ENCODE results near the gene MAP3K5. TPM values are rescaled to one million over a fixed set of nuclear protein-coding genes. Genes with fewer than 3 reads are reported as not detected.
"Not testable (repeated sequence)": the region's sequence is repeated elsewhere in the genome, so short reads cannot be mapped to it uniquely, and the experiment has no call there.

MAP3K5 gene
- total RNA-seq, 1 donor from 2014 or later: 4.5 TPM

- no peak for DNase-seq (ENCODE audit: extremely low read depth, low read depth, low spot score)
Observed at GRCh38 chr6:136696238-136696637, 96.0 kb downstream of the MAP3K5 start.

DNA sequence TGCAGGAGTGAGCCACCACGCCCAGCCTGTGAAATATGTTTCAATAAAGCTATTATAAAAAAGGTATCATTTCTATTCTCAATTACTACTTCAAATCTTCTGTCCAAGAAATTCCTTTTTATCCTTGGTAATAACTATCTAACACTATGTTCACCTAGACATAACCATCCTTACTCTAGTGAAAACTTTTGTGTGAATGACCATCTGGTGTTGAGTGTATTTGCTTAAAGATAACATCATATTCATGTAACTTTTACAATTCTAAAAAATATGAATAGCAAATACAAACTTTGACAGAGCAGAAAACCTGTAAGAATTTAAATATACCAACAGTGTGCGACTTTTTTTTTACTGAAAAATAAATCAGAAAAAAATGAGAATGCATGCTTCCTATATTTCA lies 96.9 kb downstream of the MAP3K5 start:
- DNase-seq (ENCODE audit: extremely low read depth, low read depth, low spot score): no peak

- no peak for DNase-seq (ENCODE audit: extremely low read depth, low read depth, low spot score)
Observed at GRCh38 chr6:136693090-136693489, 99.2 kb downstream of the MAP3K5 start.

GRCh38 chr6:136687894-136688293 lies 104.4 kb downstream of the MAP3K5 start:
- not testable (repeated sequence) for DNase-seq (ENCODE audit: extremely low read depth, low read depth, low spot score)

DNA sequence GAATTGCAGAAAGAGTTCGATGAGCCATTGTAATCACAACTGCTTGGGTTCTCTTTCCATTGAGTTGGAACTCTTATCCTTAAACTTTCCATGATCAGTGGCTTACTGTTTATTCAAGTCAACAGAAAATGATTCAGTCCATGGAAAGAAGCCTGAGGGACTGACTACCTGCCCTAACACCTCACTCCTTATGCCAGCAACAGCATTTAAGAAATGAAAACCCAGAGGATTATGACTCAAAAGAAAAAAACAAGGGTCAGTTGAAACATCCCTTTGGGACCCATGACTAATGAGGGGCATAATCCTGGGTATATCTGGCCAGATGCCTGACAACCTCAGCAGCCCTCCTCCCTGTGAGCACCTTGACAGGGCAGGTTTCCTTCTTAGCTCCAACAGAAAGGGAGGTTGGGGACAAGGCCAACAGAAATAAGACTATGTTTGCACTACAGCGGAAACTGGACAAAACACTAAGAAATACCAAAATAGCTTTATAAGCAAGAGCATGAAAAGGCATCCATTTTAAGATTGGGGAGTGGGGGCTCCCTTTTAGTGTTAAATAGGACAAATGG lies 106.7 kb downstream of the MAP3K5 start:
- no peak for DNase-seq (ENCODE audit: extremely low read depth, low read depth, low spot score)

- no peak for DNase-seq (ENCODE audit: extremely low read depth, low read depth, low spot score)
Observed at GRCh38 chr6:136684466-136684865, 107.8 kb downstream of the MAP3K5 start.

DNA sequence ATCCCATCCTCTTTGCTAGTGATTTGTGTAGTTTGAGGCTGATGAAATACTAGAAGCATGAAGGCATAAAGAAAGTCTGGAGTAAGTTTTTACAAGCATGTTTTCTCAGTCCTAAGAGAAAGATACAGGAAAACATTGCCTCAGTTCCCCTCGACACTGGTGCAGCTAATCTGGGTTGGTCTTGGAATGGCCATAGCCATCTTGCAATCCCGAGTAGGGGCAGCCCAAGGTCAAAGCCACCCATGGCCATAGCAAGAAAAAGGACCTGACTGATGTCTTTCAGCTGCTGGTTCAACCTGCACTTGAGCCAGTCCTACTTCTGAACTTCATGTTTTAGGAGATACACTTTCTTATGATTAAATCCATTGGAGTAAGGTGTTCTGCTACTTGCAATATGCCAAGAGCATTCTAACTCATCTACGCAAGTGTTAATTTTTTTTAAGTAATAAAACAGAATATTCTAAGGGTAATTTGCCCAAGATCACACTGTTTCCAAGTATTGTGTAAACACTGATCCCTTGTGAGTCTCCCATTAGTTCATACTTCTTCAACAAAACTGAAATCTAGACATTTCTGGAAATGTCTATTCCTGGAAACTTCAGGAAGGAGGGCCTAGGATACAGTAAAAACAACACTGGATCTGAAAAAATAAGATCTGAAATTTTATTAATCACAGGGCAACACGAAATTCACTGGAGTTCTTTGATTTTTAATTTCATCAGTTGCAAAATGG lies 108.9 kb downstream of the MAP3K5 start:
- no peak for DNase-seq (ENCODE audit: extremely low read depth, low read depth, low spot score)

- no peak for DNase-seq (ENCODE audit: extremely low read depth, low read depth, low spot score)
Observed at GRCh38 chr6:136682292-136682691, 110.0 kb downstream of the MAP3K5 start.

- no peak for DNase-seq (ENCODE audit: extremely low read depth, low read depth, low spot score)
Observed at GRCh38 chr6:136677822-136678221, 114.5 kb downstream of the MAP3K5 start.

GRCh38 chr6:136677344-136677743 lies 114.9 kb downstream of the MAP3K5 start:
- DNase-seq (ENCODE audit: extremely low read depth, low read depth, low spot score): no peak

DNA sequence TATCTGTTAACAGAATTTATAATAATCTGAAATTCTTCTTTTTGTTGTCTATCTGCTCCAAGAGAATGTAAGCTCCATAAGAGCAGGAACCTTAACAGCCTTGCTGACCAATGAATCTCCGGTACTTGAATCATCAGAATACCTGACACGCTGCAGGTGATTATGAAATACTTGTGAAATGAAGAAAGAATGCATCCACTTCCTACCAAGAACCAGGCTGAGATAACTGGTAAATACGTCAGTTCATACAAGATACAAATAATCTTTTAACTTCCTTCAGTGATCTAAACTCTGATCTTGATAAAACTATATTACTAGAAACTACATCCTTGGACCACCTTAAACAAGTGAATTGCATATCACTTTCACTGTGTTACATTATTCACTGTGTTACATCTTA lies 116.2 kb downstream of the MAP3K5 start:
- no peak for DNase-seq (ENCODE audit: extremely low read depth, low read depth, low spot score)

GRCh38 chr6:136673571-136673970 lies 118.7 kb downstream of the MAP3K5 start:
- no peak for DNase-seq (ENCODE audit: extremely low read depth, low read depth, low spot score)

DNA sequence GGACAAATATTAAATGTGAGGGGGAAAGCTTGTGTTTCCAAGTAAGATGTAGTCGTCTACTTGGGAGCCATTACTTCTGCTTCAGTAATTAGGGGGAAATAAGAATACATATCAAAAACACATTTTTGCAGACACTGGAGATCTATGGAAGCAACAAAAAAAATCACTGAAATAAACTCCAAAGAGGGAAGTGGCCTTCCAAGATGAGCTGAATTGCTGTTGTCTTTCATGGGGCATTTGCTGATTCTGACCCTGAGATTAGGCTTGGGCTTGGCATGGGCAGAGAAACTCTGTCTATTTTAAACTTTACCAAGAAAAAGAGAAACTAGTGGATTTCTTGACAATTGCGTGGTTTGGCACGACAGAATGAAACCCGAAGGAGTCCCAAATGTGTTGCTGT lies 120.1 kb downstream of the MAP3K5 start:
- DNase-seq (ENCODE audit: extremely low read depth, low read depth, low spot score): no peak

DNA sequence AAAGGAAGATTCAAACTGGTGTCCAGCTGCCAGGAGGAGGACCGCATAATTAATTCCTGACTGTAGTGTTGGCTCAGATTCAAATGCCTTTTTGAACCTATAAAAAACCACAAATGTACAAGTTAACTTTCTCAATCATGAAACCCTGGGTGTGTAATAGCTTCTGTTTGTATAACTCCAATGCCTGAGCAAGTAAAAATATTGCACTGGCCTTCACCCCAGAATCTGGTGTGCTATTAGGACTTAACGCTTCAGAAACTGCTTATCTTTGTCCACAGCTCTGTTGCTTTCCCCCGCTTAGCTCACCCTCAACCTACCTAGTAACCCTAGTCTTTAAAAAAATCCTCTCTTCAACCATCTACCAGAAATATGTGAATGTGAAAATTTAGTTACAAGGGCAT lies 123.0 kb downstream of the MAP3K5 start:
- DNase-seq (ENCODE audit: extremely low read depth, low read depth, low spot score): no peak

DNA sequence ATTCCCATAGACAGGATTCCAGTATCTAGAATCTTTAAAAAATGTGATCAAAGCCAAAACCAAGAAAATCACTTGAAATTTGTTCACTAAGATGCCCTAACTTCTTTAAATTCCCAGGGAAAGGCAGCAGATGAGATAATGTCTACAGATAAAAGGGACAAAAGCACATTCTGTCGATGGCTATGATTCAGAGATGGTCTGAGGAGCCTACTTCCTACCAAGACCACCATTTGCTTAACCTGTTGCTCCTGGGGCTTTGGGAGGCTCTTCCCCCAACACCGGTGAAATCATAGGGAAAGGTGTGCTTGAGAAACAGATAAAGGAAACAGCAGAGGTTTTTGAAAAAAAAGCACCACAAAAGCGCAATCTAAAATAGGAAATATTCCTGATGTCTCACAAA lies 123.7 kb downstream of the MAP3K5 start:
- DNase-seq (ENCODE audit: extremely low read depth, low read depth, low spot score): no peak

DNA sequence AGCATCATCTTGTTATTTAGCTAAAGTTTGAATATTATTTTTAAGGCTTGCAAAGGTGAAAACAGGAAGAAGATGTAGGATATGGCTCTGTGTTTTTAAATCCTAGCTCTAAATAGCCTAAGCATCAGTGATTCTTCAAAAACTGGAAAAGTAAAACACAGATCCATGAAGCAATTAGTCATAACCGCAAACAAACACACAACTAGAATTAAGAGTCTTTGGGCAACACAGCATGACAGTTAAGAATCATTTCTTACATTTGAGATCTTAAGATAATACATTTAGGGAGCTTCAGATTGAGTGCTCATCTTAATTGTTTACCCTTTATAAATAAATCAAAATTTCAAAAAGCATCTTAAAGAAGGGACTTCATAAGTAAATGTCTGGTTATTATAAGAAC lies 126.2 kb downstream of the MAP3K5 start:
- DNase-seq (ENCODE audit: extremely low read depth, low read depth, low spot score): no peak

DNA sequence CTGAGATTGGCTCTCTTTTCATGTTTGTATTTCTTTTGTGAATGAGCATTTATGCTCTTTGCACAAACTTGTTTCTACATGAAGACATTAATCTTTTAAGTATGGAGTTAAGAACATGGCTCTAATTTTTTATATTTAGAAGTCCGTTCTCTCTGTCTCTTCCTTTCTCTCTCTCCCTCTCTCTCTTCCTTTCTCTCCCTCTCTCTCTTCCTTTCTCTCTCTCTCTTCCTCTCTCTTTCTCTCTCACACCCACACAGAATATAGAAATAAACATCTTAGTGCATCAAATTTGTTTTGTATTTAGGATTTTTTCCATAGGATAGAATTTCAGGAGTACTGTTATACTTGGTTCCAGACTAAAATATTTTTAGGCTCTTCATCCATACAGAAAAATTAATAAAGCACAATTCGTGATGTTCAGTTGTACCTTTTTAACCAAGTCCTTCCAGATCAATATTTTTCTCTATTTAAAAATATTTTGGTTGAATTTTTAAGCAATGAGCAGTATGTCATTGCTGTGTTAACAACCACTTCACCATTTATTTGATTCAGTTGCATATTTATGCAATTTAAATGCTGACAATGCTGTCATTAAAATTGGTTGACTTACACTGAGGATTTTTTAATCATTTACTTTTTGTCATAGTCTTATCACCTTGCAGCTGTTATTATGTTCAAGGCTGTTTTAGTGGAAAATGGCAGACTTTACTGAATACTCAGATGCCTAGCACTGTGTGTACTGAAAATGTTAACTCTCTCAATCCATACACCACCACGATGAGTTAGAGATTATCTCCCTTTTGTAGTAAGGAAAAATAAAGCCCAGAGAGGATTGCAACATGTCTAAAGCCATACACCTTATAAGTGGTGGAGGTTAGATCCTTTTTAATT lies 129.7 kb downstream of the MAP3K5 start:
- DNase-seq (ENCODE audit: extremely low read depth, low read depth, low spot score): no peak

DNA sequence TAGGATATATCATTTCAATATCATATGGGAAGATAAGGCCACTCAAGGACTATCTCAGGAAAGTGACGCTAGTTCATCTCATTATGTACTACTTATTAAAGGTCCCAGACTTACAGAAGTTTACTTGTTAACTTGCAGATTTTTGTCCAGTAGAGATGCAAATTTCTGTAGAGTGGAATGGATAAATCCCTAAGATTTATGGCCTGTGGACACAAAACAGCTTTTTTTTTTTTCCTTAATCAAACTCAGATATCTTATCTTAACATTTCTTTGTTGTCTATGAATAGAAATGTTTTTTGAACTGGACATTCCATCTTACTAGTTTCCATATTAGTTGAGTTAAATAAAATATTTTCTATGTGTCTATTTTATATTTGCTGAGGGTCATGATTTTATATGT lies 131.6 kb downstream of the MAP3K5 start:
- DNase-seq (ENCODE audit: extremely low read depth, low read depth, low spot score): no peak

GRCh38 chr6:136659991-136660499 lies 132.2 kb downstream of the MAP3K5 start:
- DNase-seq (ENCODE audit: extremely low read depth, low read depth, low spot score): no peak

- DNase-seq (ENCODE audit: extremely low read depth, low read depth, low spot score): no peak
Observed at GRCh38 chr6:136658711-136659110, 133.6 kb downstream of the MAP3K5 start.

GRCh38 chr6:136657666-136658065 lies 134.6 kb downstream of the MAP3K5 start:
- DNase-seq (ENCODE audit: extremely low read depth, low read depth, low spot score): no peak
